Endothelial cell of umbilical vein (primary cell): ENCODE data around the gene PMAIP1.

Source experiments
- EZH2 ChIP-seq: IDR thresholded peaks from 2 replicates; pipeline ENCODE4 v1.6.1; 2012; ENCODE audit warnings: borderline replicate concordance, low read depth, mild to moderate bottlenecking, moderate library complexity, low read length, inconsistent platforms; ENCODE audit not compliant: severe bottlenecking
- POLR2AphosphoS5 ChIP-seq: IDR thresholded peaks from 2 replicates; pipeline ENCODE4 v1.6.1; 2012; ENCODE audit warnings: low read depth, mild to moderate bottlenecking, control low read depth, low read length, moderate library complexity; ENCODE audit not compliant: insufficient read depth
- TF ChIP-seq, protein P1 (sequence below), 2 donors: IDR thresholded peaks; 1 replicate in 1 of 2; 2 replicates in 1 of 2; pipeline ENCODE4 v1.5.1; 2011; ENCODE audit warnings: low read length in 2 of 2, mild to moderate bottlenecking in 2 of 2, moderate library complexity in 2 of 2, control low read depth in 1 of 2, inconsistent platforms in 1 of 2, low read depth in 1 of 2; ENCODE audit not compliant: insufficient read depth in 1 of 2; ENCODE audit errors: extremely low read depth in 1 of 2

DNA sequence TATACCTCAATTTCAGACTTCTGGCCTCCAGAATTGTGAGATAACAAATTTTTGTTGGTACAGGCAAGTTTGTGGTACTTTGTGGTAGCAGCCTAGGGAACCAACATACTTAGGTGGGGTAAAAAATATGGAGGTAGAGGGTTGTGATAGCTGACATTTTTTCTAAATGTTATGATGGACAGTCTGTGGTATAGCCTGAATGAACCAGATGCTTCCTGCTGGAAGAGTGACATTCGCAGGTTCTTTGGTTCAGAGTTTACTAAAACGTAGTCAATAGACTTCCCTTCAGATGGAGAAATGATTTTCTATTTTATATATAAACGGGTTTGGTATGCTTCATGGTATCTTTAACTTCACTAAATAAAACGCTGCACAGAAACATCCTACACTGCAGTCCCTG is 42.8 kb downstream of the PMAIP1 start:
- TF ChIP-seq EZH2, result no peak
- TF ChIP-seq POLR2AphosphoS5, result no peak
- TF ChIP-seq, protein P1, sequence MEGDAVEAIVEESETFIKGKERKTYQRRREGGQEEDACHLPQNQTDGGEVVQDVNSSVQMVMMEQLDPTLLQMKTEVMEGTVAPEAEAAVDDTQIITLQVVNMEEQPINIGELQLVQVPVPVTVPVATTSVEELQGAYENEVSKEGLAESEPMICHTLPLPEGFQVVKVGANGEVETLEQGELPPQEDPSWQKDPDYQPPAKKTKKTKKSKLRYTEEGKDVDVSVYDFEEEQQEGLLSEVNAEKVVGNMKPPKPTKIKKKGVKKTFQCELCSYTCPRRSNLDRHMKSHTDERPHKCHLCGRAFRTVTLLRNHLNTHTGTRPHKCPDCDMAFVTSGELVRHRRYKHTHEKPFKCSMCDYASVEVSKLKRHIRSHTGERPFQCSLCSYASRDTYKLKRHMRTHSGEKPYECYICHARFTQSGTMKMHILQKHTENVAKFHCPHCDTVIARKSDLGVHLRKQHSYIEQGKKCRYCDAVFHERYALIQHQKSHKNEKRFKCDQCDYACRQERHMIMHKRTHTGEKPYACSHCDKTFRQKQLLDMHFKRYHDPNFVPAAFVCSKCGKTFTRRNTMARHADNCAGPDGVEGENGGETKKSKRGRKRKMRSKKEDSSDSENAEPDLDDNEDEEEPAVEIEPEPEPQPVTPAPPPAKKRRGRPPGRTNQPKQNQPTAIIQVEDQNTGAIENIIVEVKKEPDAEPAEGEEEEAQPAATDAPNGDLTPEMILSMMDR (IDR thresholded peaks at IDR 0.05; ENCODE audit: extremely low read depth in 1 of 2, insufficient read depth in 1 of 2, low read depth in 1 of 2, low read length in 2 of 2), result no peak
